Measurements from ENCODE around the gene MAGI2. TPM values are rescaled to one million over a fixed set of nuclear protein-coding genes. Genes with fewer than 3 reads are reported as not detected.

MAGI2 gene
- total RNA-seq, 5 donors from 2014 or later (not counting 1 experiment from before 2014, with no cell fraction given), result 0.10 to 0.77 (median 0.22) TPM

DNA sequence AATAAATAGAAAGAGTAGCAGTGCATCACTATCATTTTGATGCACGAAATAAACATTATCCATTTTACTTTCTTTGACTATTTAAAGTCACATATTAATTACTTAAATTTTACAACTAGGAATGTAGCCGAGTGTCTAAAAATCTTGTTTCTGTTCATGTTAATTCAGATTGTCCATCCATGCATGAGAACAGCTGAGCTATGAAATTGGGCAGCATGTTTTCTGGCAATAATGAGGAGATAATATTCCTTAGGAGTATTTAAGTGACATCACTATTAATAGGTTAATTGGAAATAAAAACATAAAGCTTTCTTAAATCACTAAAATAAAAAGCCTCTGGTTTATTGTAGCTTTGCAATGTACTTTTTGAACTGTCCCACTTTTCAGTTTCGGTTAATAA is 1361.1 kb downstream of the MAGI2 start:
- Mint-ChIP-seq H3K27me3 (peaks cover 12 to 21% of the 10 kb centered on the region in 2 donors), H3K4me3 (no peak overlapping the region), H3K9me3 (no peaks in the 10 kb centered on the region), H3K4me1 (no peaks in the 10 kb centered on the region), H3K36me3 (no peaks in the 10 kb centered on the region), H3K27ac (no peak overlapping the region)
- Histone ChIP-seq H3K27me3 (replicated peaks in 1 of 2; ENCODE audit: control insufficient read depth in 2 of 2, extremely low read depth in 1 of 2, insufficient read depth in 2 of 2, low read length in 1 of 2) (no peaks in the 10 kb centered on the region), H3K27ac (ENCODE audit: low read length) (no peak overlapping the region), H3K9me3 (no peaks in the 10 kb centered on the region), H3K4me3 (ENCODE audit: control insufficient read depth in 1 of 2, extremely low read depth in 1 of 2, low read length in 1 of 2) (no peak overlapping the region), H3K4me1 (ENCODE audit: control insufficient read depth in 1 of 2, extremely low read depth in 1 of 2, insufficient read depth in 2 of 2, low read length in 2 of 2) (no peaks in the 10 kb centered on the region), H3K36me3 (ENCODE audit: control insufficient read depth in 2 of 2, extremely low read depth in 1 of 2, insufficient read depth in 1 of 2, low read length in 1 of 2) (no peaks in the 10 kb centered on the region)
- WGBS (ENCODE audit: insufficient coverage), result no CpG with 5 or more reads among the region's 3 CpGs
- no peak for DNase-seq
- ATAC-seq (replicated peaks in 1 of 4), result no peak
- POLR2A ChIA-PET, result no interaction called here
- CTCF ChIA-PET, result no interaction called here

DNA sequence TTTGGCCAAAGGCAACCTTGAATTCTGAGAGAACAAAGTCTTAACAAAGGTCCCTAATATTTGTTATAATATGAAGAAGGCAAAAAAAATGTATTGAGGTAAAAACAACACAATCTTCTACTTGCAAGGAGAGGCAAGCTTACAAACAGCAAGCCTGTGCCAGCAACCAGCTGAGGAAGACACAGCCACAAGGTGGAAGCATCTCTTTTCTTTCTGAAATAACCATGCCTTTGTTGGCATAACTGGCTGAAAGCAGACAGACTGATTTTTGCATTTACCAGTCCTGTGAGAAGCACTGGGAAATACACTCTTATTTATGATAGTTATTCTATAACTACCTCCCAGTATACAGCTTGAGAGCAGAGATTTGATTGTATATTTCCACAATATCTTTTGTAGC is 1362.9 kb downstream of the MAGI2 start:
- Mint-ChIP-seq H3K36me3 (no peaks in the 10 kb centered on the region), H3K27me3 (peaks cover 10 to 12% of the 10 kb centered on the region in 2 donors), H3K9me3 (no peaks in the 10 kb centered on the region), H3K4me3 (no peak overlapping the region), H3K27ac (no peak overlapping the region), H3K4me1 (no peaks in the 10 kb centered on the region)
- no peaks in the 10 kb centered on the region for H3K4me1 ChIP-seq (ENCODE audit: control insufficient read depth in 1 of 2, extremely low read depth in 1 of 2, insufficient read depth in 2 of 2, low read length in 2 of 2)
- H3K9me3 ChIP-seq, result no peaks in the 10 kb centered on the region
- POLR2A ChIA-PET, result no interaction called here
- H3K36me3 ChIP-seq (ENCODE audit: control insufficient read depth in 2 of 2, extremely low read depth in 1 of 2, insufficient read depth in 1 of 2, low read length in 1 of 2), result no peaks in the 10 kb centered on the region
- CTCF ChIA-PET, result interaction anchor here in 1 of 2 donors (0.5 kb wide), 1 partner anchor 237 kb away, joined by 3 read pairs; no protein-coding TSS in a partner anchor
- no peak overlapping the region for H3K27ac ChIP-seq (ENCODE audit: low read length)
- no peak for DNase-seq
- ATAC-seq (replicated peaks in 1 of 4), result no peak
- no peak overlapping the region for H3K4me3 ChIP-seq (ENCODE audit: control insufficient read depth in 1 of 2, extremely low read depth in 1 of 2, low read length in 1 of 2)
- no peaks in the 10 kb centered on the region for H3K27me3 ChIP-seq (replicated peaks in 1 of 2; ENCODE audit: control insufficient read depth in 2 of 2, extremely low read depth in 1 of 2, insufficient read depth in 2 of 2, low read length in 1 of 2)

DNA sequence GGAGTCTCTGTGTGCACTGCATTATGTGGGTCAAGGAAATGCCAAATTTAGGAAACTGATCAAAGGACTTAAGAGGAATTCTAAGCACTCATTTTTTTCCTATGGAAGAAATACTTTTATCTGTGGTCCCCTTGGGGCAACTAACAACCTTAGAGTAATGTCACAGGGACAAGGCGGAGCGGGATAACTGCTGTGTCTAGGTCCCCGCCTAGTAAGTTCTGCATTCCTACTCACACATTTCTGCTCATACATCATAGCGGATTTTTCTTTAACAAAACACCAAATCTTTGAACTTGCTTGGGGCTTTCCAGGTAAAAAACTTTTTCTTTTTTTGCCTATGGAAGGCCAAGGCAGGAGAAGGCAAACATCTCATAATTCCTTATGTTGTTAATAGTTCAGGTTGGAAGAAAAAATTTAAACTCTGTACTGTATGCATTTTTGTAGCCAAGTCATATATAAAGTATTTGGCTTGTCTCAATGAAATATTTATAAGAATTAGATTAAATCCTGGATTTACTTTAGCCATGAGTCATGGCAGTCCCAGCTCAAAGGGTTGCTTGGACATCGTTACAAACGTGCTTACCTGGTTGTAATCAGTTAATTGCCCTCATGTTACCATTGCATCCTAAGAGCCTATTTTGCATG is 1369.9 kb downstream of the MAGI2 start:
- H3K27me3 ChIP-seq (replicated peaks in 1 of 2; ENCODE audit: control insufficient read depth in 2 of 2, extremely low read depth in 1 of 2, insufficient read depth in 2 of 2, low read length in 1 of 2), result peaks cover 2 to 3% of the 10 kb centered on the region in 2 experiments
- H3K4me3 ChIP-seq (ENCODE audit: control insufficient read depth in 1 of 2, extremely low read depth in 1 of 2, low read length in 1 of 2), result no peak overlapping the region
- DNase-seq, result no peak
- ATAC-seq (replicated peaks in 1 of 4), result no peak
- H3K9me3 Mint-ChIP-seq, result no peaks in the 10 kb centered on the region
- WGBS (ENCODE audit: insufficient coverage), result 80% methylated on average over 3 of the region's 6 CpGs
- ChIA-PET CTCF (no interaction called here), POLR2A (no interaction called here)
- no peaks in the 10 kb centered on the region for H3K4me1 ChIP-seq (ENCODE audit: control insufficient read depth in 1 of 2, extremely low read depth in 1 of 2, insufficient read depth in 2 of 2, low read length in 2 of 2)
- no peak overlapping the region for H3K27ac Mint-ChIP-seq
- H3K4me3 Mint-ChIP-seq, result no peak overlapping the region
- no peak overlapping the region for H3K27ac ChIP-seq (ENCODE audit: low read length)
- H3K36me3 Mint-ChIP-seq, result no peaks in the 10 kb centered on the region
- H3K36me3 ChIP-seq (ENCODE audit: control insufficient read depth in 2 of 2, extremely low read depth in 1 of 2, insufficient read depth in 1 of 2, low read length in 1 of 2), result no peaks in the 10 kb centered on the region
- H3K27me3 Mint-ChIP-seq, result peaks cover 12 to 18% of the 10 kb centered on the region in 2 donors
- no peaks in the 10 kb centered on the region for H3K9me3 ChIP-seq
- H3K4me1 Mint-ChIP-seq, result no peaks in the 10 kb centered on the region

DNA sequence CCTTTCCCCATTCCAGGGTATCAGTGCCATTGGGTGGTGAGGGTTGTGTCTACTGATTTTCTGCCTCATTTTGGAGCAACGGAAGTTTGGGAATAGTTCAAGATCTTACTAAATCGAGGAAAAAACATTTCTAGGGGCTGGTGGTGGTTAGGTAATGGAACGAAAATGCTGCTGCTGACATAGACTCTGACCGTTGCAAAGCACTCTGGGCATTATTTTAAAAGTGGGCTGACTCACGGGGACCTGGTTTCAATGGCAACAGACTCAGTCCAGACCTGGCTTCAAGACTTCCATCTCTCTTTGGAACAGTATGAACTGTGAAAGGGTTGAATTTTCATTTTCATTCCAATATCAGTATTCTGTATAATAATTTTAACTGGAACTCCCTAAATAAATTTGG is 1370.9 kb downstream of the MAGI2 start:
- peaks cover 2 to 3% of the 10 kb centered on the region in 2 experiments for H3K27me3 ChIP-seq (replicated peaks in 1 of 2; ENCODE audit: control insufficient read depth in 2 of 2, extremely low read depth in 1 of 2, insufficient read depth in 2 of 2, low read length in 1 of 2)
- H3K9me3 ChIP-seq, result no peaks in the 10 kb centered on the region
- Mint-ChIP-seq H3K27me3 (peaks cover 12 to 18% of the 10 kb centered on the region in 2 donors), H3K27ac (no peak overlapping the region), H3K9me3 (no peaks in the 10 kb centered on the region), H3K4me3 (no peak overlapping the region), H3K4me1 (no peaks in the 10 kb centered on the region), H3K36me3 (no peaks in the 10 kb centered on the region)
- ChIA-PET CTCF (no interaction called here), POLR2A (no interaction called here)
- no peaks in the 10 kb centered on the region for H3K4me1 ChIP-seq (ENCODE audit: control insufficient read depth in 1 of 2, extremely low read depth in 1 of 2, insufficient read depth in 2 of 2, low read length in 2 of 2)
- DNase-seq (no peak), ATAC-seq (replicated peaks in 1 of 4) (no peak)
- 58% methylated on average over 3 of the region's 5 CpGs for WGBS (ENCODE audit: insufficient coverage)
- no peak overlapping the region for H3K4me3 ChIP-seq (ENCODE audit: control insufficient read depth in 1 of 2, extremely low read depth in 1 of 2, low read length in 1 of 2)
- no peaks in the 10 kb centered on the region for H3K36me3 ChIP-seq (ENCODE audit: control insufficient read depth in 2 of 2, extremely low read depth in 1 of 2, insufficient read depth in 1 of 2, low read length in 1 of 2)
- no peak overlapping the region for H3K27ac ChIP-seq (ENCODE audit: low read length)

DNA sequence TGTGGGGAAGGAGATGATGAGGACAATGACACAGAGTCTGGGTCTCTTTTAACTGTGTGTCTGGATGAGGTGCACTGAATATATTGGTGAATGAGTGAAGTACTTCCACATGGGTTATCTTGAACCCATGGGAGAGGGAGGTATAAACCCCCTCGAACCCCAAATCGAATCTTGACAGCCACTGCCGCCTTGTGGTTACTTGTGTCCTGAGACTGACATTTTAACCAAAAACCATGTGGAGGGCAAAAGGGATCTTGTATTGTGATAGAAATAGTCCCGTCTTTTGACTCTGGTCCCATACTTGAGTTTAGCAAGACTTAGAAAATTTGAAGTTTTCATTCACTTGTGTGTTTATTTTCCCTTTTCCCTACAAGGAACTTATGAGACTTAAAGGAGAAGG is 1371.6 kb downstream of the MAGI2 start:
- H3K4me3 ChIP-seq (ENCODE audit: control insufficient read depth in 1 of 2, extremely low read depth in 1 of 2, low read length in 1 of 2), result no peak overlapping the region
- ChIA-PET POLR2A (no interaction called here), CTCF (no interaction called here)
- Mint-ChIP-seq H3K4me3 (no peak overlapping the region), H3K27me3 (peaks cover 11 to 16% of the 10 kb centered on the region in 2 donors), H3K36me3 (no peaks in the 10 kb centered on the region), H3K27ac (no peak overlapping the region), H3K4me1 (no peaks in the 10 kb centered on the region), H3K9me3 (no peaks in the 10 kb centered on the region)
- ATAC-seq (replicated peaks in 1 of 4), result no peak
- WGBS (ENCODE audit: insufficient coverage), result 93% methylated on average over 3 of the region's 4 CpGs
- no peaks in the 10 kb centered on the region for H3K9me3 ChIP-seq
- no peaks in the 10 kb centered on the region for H3K36me3 ChIP-seq (ENCODE audit: control insufficient read depth in 2 of 2, extremely low read depth in 1 of 2, insufficient read depth in 1 of 2, low read length in 1 of 2)
- no peaks in the 10 kb centered on the region for H3K4me1 ChIP-seq (ENCODE audit: control insufficient read depth in 1 of 2, extremely low read depth in 1 of 2, insufficient read depth in 2 of 2, low read length in 2 of 2)
- H3K27me3 ChIP-seq (replicated peaks in 1 of 2; ENCODE audit: control insufficient read depth in 2 of 2, extremely low read depth in 1 of 2, insufficient read depth in 2 of 2, low read length in 1 of 2), result peaks cover 2 to 3% of the 10 kb centered on the region in 2 experiments
- no peak overlapping the region for H3K27ac ChIP-seq (ENCODE audit: low read length)
- DNase-seq, result no peak

DNA sequence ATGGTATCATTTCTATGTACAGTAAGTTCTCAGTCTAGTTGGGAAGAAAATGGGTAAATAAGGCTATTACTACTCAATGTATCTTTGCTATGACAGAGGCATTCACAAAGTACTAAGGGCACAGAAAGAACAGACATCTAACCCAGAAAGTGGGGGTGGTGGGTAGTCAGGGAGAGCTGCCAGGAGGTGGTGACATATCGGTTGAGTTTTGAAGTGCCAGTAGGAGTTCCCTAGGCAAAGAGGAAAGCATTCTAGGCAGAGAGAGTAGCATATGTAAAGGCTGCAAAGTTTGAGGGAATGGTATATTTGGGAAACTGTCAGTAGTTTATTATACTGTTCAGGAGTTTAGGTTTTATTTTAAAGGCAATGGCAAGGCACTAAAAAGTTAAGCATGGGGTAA is 1372.1 kb downstream of the MAGI2 start:
- H3K4me1 Mint-ChIP-seq, result no peaks in the 10 kb centered on the region
- no peak overlapping the region for H3K4me3 Mint-ChIP-seq
- H3K4me1 ChIP-seq (ENCODE audit: control insufficient read depth in 1 of 2, extremely low read depth in 1 of 2, insufficient read depth in 2 of 2, low read length in 2 of 2), result no peaks in the 10 kb centered on the region
- H3K27ac Mint-ChIP-seq, result no peak overlapping the region
- no peak for DNase-seq
- no peak for ATAC-seq (replicated peaks in 1 of 4)
- no peaks in the 10 kb centered on the region for H3K36me3 ChIP-seq (ENCODE audit: control insufficient read depth in 2 of 2, extremely low read depth in 1 of 2, insufficient read depth in 1 of 2, low read length in 1 of 2)
- H3K27me3 Mint-ChIP-seq, result peaks cover 9 to 14% of the 10 kb centered on the region in 2 donors
- no peak overlapping the region for H3K27ac ChIP-seq (ENCODE audit: low read length)
- peaks cover 2 to 3% of the 10 kb centered on the region in 2 experiments for H3K27me3 ChIP-seq (replicated peaks in 1 of 2; ENCODE audit: control insufficient read depth in 2 of 2, extremely low read depth in 1 of 2, insufficient read depth in 2 of 2, low read length in 1 of 2)
- H3K9me3 Mint-ChIP-seq, result no peaks in the 10 kb centered on the region
- WGBS (ENCODE audit: insufficient coverage), result 90% methylated on average over 1 of the region's 1 CpG
- H3K9me3 ChIP-seq, result no peaks in the 10 kb centered on the region
- no peak overlapping the region for H3K4me3 ChIP-seq (ENCODE audit: control insufficient read depth in 1 of 2, extremely low read depth in 1 of 2, low read length in 1 of 2)
- CTCF ChIA-PET, result no interaction called here
- POLR2A ChIA-PET, result no interaction called here
- no peaks in the 10 kb centered on the region for H3K36me3 Mint-ChIP-seq

DNA sequence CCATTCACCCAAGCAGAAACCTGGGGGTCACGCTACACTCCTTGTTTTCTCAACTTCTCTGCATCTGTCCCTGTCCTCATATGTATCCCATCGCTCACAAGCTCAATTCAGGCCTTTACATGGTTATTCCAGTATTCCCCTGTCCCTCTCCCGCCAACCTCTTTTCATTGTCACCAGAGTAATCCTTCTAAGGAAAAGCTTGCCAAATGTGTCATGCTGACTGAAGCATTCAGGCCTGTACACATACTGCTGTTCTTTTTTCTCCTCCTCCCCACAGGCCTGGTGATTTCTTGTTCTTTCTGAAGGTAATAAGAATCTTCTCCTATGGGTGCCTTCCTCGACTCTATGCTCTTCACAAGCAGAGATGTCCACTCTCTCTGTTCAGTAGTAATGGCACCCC is 1372.7 kb downstream of the MAGI2 start:
- ChIA-PET POLR2A (no interaction called here), CTCF (no interaction called here)
- no peak overlapping the region for H3K4me3 Mint-ChIP-seq
- Histone ChIP-seq H3K27me3 (replicated peaks in 1 of 2; ENCODE audit: control insufficient read depth in 2 of 2, extremely low read depth in 1 of 2, insufficient read depth in 2 of 2, low read length in 1 of 2) (peaks cover 2 to 6% of the 10 kb centered on the region in 2 experiments), H3K36me3 (ENCODE audit: control insufficient read depth in 2 of 2, extremely low read depth in 1 of 2, insufficient read depth in 1 of 2, low read length in 1 of 2) (no peaks in the 10 kb centered on the region), H3K4me1 (ENCODE audit: control insufficient read depth in 1 of 2, extremely low read depth in 1 of 2, insufficient read depth in 2 of 2, low read length in 2 of 2) (no peaks in the 10 kb centered on the region), H3K27ac (ENCODE audit: low read length) (no peak overlapping the region), H3K9me3 (no peaks in the 10 kb centered on the region), H3K4me3 (ENCODE audit: control insufficient read depth in 1 of 2, extremely low read depth in 1 of 2, low read length in 1 of 2) (no peak overlapping the region)
- H3K27ac Mint-ChIP-seq, result no peak overlapping the region
- H3K4me1 Mint-ChIP-seq, result no peaks in the 10 kb centered on the region
- no peaks in the 10 kb centered on the region for H3K9me3 Mint-ChIP-seq
- WGBS (ENCODE audit: insufficient coverage), result 73% methylated on average over 4 of the region's 4 CpGs
- H3K36me3 Mint-ChIP-seq, result no peaks in the 10 kb centered on the region
- H3K27me3 Mint-ChIP-seq, result peaks cover 9 to 14% of the 10 kb centered on the region in 2 donors
- DNase-seq (no peak), ATAC-seq (replicated peaks in 1 of 4) (no peak)
